HepG2 (cell line): ENCODE results near the gene PIGV. TPM values are rescaled to one million over a fixed set of nuclear protein-coding genes. Genes with fewer than 3 reads are reported as not detected.

ENCODE experiments used
- FOXM1 ChIP-seq: sonication (generic); formaldehyde crosslinking; IDR thresholded peaks from 2 replicates; pipeline ENCODE4 v1.5.0; 2020; ENCODE audit warnings: missing genetic modification reagents
- GZF1 ChIP-seq: sonication (generic); formaldehyde crosslinking; IDR thresholded peaks from 2 replicates; pipeline ENCODE4 v1.5.1; 2020; ENCODE audit warnings: mild to moderate bottlenecking, missing genetic modification reagents
- HDAC1 ChIP-seq: sonication (generic); formaldehyde crosslinking; IDR thresholded peaks from 2 replicates; pipeline ENCODE4 v1.5.1; 2020; ENCODE audit warnings: mild to moderate bottlenecking, missing genetic modification reagents
- HIVEP1 ChIP-seq: sonication (generic); formaldehyde crosslinking; IDR thresholded peaks from 2 replicates; pipeline ENCODE4 v1.4.0; 2020; ENCODE audit warnings: mild to moderate bottlenecking, missing genetic modification reagents
- IRF2 ChIP-seq: IDR thresholded peaks from 2 replicates; pipeline ENCODE4 v1.6.1; 2018; ENCODE audit warnings: missing genetic modification reagents, missing compliant biosample characterization
- MIER2 ChIP-seq: IDR thresholded peaks from 2 replicates; pipeline ENCODE4 v1.6.1; 2016; ENCODE audit warnings: missing biosample characterization, missing genetic modification reagents
- MZF1 ChIP-seq: sonication (generic); formaldehyde crosslinking; IDR thresholded peaks from 2 replicates; pipeline ENCODE4 v1.8.1; 2023; ENCODE audit warnings: mild to moderate bottlenecking, missing genetic modification reagents, borderline replicate concordance
- NCOR1 ChIP-seq: fragments of 200-600 bp; sonication (generic); IDR thresholded peaks from 2 replicates; pipeline ENCODE4 v1.7.0; 2017; ENCODE audit warnings: antibody characterized with exemption, low read length, borderline replicate concordance
- NR2C2 ChIP-seq: sonication (generic); formaldehyde crosslinking; IDR thresholded peaks from 2 replicates; pipeline ENCODE4 v1.4.0; 2020; ENCODE audit warnings: missing genetic modification reagents, mild to moderate bottlenecking, moderate library complexity, borderline replicate concordance
- PRPF4 ChIP-seq: fragments of 200-400 bp; formaldehyde crosslinking; IDR thresholded peaks from 2 replicates; pipeline ENCODE4 v1.6.1; 2016; ENCODE audit warnings: low read length, low read depth; ENCODE audit not compliant: poor library complexity, severe bottlenecking
- RARA ChIP-seq: IDR thresholded peaks from 2 replicates; pipeline ENCODE4 v1.6.1; 2016; ENCODE audit warnings: missing genetic modification reagents, missing compliant biosample characterization
- SALL1 ChIP-seq: sonication (generic); formaldehyde crosslinking; IDR thresholded peaks from 2 replicates; pipeline ENCODE4 v1.8.0; 2022; ENCODE audit warnings: mild to moderate bottlenecking, missing genetic modification reagents
- TGIF2 ChIP-seq: IDR thresholded peaks from 2 replicates; pipeline ENCODE4 v1.6.1; 2016; ENCODE audit warnings: control low read depth, missing compliant biosample characterization
- ZFP90 ChIP-seq: sonication (generic); formaldehyde crosslinking; IDR thresholded peaks from 2 replicates; pipeline ENCODE4 v1.8.0; 2022; ENCODE audit warnings: missing genetic modification reagents, mild to moderate bottlenecking, inconsistent platforms, borderline replicate concordance
- ZNF124 ChIP-seq: sonication (generic); formaldehyde crosslinking; IDR thresholded peaks from 2 replicates; pipeline ENCODE4 v1.4.0; 2020; ENCODE audit warnings: missing genetic modification reagents
- ZNF431 ChIP-seq: sonication (generic); formaldehyde crosslinking; IDR thresholded peaks from 2 replicates; pipeline ENCODE4 v1.9.0; 2022; ENCODE audit warnings: missing genetic modification reagents, low read depth, mild to moderate bottlenecking, borderline replicate concordance
- ZNF432 ChIP-seq: sonication (generic); formaldehyde crosslinking; IDR thresholded peaks from 2 replicates; pipeline ENCODE4 v1.5.0; 2020; ENCODE audit warnings: missing genetic modification reagents, mild to moderate bottlenecking, borderline replicate concordance
- ZNF607 ChIP-seq: sonication (generic); formaldehyde crosslinking; IDR thresholded peaks from 2 replicates; pipeline ENCODE4 v1.5.1; 2020; ENCODE audit warnings: missing genetic modification reagents, mild to moderate bottlenecking, borderline replicate concordance
- ZSCAN30 ChIP-seq: sonication (generic); formaldehyde crosslinking; IDR thresholded peaks from 2 replicates; pipeline ENCODE4 v1.5.0; 2020; ENCODE audit warnings: mild to moderate bottlenecking, missing genetic modification reagents
- polyA plus RNA-seq, 8 experiments: library from polyadenylated mRNA; depleted of rRNA in 3 of 8; stranded (reverse) in 7 of 8; unstranded in 1 of 8; fragments of >200 nt; fragmentation: Illumina TruSeq in 4 of 8; extraction: Trizol in 4 of 8; gene quantifications; 2 replicates each; pipeline versions ENCODE4 v1.2.1 to v1.2.3, GENCODE V29; 2011 to 2016; ENCODE audit warnings: low read depth in 4 of 8, missing spikeins in 1 of 8, mixed read lengths in 1 of 8; ENCODE audit not compliant: insufficient read depth in 1 of 8
- total RNA-seq, 5 experiments: library from RNA; depleted of rRNA; stranded (reverse); fragments of >200 nt; fragmentation: Illumina TruSeq; extraction: Trizol; gene quantifications; 2 replicates each; pipeline ENCODE4 v1.2.3, GENCODE V29; 2016; ENCODE audit warnings: low read depth in 1 of 5
- TF ChIP-seq, protein P1 (sequence below): sonication (generic); formaldehyde crosslinking; IDR thresholded peaks from 2 replicates; pipeline ENCODE4 v1.8.1; 2023; ENCODE audit warnings: mild to moderate bottlenecking, missing genetic modification reagents, borderline replicate concordance
- TF ChIP-seq, protein P2 (sequence below): sonication (generic); formaldehyde crosslinking; IDR thresholded peaks from 2 replicates; pipeline ENCODE4 v1.4.0; 2020; ENCODE audit warnings: missing genetic modification reagents, borderline replicate concordance
- TF ChIP-seq, protein P3 (sequence below): sonication (generic); formaldehyde crosslinking; conservative IDR thresholded peaks from 2 replicates; pipeline ENCODE4 v1.8.0; 2022; ENCODE audit warnings: missing genetic modification reagents

Gene PIGV
- total and polyA plus RNA-seq, 2 of the 13 experiments (the other 11 are each of a cell fraction or from before 2014, with no cell fraction given) = 13.5 to 22.7 TPM

DNA sequence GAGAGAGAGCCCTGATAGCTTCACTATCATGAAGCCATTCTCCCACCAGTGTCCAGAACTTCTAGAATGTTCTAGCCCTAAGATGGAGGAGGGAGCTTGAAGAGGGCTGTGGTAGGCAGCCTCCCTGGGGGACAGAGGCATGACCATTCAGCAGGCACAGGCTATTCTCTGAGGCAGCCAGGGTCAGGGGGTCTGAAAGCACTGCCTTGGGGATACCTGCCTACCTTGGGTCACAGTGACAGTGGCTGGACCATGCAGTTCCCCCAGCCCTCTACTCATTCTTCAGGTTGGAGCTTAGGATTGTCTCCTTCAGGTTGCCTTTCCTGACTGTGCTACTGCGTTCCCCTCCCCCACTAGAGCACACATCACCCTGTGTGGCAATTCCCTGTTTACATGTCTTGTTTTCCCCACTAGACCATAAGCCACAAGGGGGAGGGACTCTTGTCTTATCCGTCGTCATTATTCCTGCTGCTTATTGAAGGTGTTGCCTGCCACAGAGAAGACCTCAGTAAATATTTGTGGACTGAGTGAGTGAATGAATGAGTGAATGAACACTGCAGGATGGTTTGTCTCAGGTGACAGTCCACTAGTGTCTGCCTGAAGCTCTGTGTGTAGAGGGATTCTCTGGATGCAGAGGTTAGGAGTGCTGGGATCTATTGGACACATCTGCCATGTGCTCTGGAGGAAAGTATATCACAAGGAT lies 43.9 kb downstream of the PIGV start (continued):
- TF ChIP-seq ZFP90 (peak; percentile 58; the same call in 1 of the 2 replicates), MZF1 (no peak), MIER2 (CRISPR knock-in tag) (0 out of 2 replicates have a peak, but pooled peaks have one; percentile 32), PRPF4 (no peak), SALL1 (CRISPR knock-in tag) (peak; percentile 84), RARA (CRISPR knock-in tag) (peak; percentile 82), ZNF431 (CRISPR knock-in tag) (no peak), FOXM1 (CRISPR knock-in tag) (no peak), ZSCAN30 (CRISPR knock-in tag) (no peak), ZNF432 (no peak), NR2C2 (0 out of 2 replicates have a peak, but pooled peaks have one; percentile 23), HIVEP1 (CRISPR knock-in tag) (0 out of 2 replicates have a peak, but pooled peaks have one; percentile 27), ZNF607 (CRISPR knock-in tag) (no peak), IRF2 (peak; percentile 76), ZNF124 (peak; percentile 65; the same call in 1 of the 2 replicates), NCOR1 (no peak; the same call in 1 of the 2 replicates), HDAC1 (CRISPR knock-in tag) (peak; percentile 76), GZF1 (CRISPR knock-in tag) (no peak), TGIF2 (CRISPR knock-in tag) (0 out of 2 replicates have a peak, but pooled peaks have one; percentile 55)
- TF ChIP-seq, protein P1, sequence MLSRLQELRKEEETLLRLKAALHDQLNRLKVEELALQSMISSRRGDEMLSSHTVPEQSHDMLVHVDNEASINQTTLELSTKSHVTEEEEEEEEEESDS = no peak
- TF ChIP-seq, protein P2, sequence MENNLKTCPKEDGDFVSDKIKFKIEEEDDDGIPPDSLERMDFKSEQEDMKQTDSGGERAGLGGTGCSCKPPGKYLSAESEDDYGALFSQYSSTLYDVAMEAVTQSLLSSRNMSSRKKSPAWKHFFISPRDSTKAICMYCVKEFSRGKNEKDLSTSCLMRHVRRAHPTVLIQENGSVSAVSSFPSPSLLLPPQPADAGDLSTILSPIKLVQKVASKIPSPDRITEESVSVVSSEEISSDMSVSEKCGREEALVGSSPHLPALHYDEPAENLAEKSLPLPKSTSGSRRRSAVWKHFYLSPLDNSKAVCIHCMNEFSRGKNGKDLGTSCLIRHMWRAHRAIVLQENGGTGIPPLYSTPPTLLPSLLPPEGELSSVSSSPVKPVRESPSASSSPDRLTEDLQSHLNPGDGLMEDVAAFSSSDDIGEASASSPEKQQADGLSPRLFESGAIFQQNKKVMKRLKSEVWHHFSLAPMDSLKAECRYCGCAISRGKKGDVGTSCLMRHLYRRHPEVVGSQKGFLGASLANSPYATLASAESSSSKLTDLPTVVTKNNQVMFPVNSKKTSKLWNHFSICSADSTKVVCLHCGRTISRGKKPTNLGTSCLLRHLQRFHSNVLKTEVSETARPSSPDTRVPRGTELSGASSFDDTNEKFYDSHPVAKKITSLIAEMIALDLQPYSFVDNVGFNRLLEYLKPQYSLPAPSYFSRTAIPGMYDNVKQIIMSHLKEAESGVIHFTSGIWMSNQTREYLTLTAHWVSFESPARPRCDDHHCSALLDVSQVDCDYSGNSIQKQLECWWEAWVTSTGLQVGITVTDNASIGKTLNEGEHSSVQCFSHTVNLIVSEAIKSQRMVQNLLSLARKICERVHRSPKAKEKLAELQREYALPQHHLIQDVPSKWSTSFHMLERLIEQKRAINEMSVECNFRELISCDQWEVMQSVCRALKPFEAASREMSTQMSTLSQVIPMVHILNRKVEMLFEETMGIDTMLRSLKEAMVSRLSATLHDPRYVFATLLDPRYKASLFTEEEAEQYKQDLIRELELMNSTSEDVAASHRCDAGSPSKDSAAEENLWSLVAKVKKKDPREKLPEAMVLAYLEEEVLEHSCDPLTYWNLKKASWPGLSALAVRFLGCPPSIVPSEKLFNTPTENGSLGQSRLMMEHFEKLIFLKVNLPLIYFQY (CRISPR knock-in tag) = no peak
- TF ChIP-seq, protein P3, sequence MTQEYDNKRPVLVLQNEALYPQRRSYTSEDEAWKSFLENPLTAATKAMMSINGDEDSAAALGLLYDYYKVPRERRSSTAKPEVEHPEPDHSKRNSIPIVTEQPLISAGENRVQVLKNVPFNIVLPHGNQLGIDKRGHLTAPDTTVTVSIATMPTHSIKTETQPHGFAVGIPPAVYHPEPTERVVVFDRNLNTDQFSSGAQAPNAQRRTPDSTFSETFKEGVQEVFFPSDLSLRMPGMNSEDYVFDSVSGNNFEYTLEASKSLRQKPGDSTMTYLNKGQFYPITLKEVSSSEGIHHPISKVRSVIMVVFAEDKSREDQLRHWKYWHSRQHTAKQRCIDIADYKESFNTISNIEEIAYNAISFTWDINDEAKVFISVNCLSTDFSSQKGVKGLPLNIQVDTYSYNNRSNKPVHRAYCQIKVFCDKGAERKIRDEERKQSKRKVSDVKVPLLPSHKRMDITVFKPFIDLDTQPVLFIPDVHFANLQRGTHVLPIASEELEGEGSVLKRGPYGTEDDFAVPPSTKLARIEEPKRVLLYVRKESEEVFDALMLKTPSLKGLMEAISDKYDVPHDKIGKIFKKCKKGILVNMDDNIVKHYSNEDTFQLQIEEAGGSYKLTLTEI (CRISPR knock-in tag) = no peak
